GM10266 (cell line): ENCODE data around the gene GCAT.

ENCODE experiments used
- DNase-seq: peaks from one replicate; pipeline ENCODE4 v3.0.0; 2012; ENCODE audit errors: extremely low spot score
- CTCF ChIP-seq: IDR thresholded peaks from 2 replicates; pipeline ENCODE4 v1.5.1; 2012; ENCODE audit warnings: mild to moderate bottlenecking, low read depth; ENCODE audit not compliant: control insufficient read depth, insufficient read depth; ENCODE audit errors: missing control alignments

GCAT gene

GRCh38 chr22:37764622-37765021 is 43.1 kb upstream of the GCAT start:
- no peak for TF ChIP-seq CTCF
- no peak for DNase-seq

- no peak for TF ChIP-seq CTCF
These were observed 42.2 kb upstream of the GCAT start for GRCh38 chr22:37765498-37765897.

GRCh38 chr22:37765953-37766576 is 41.7 kb upstream of the GCAT start:
- TF ChIP-seq CTCF, result no peak
- no peak for DNase-seq

More at GRCh38 chr22:37765498-37765897, 42.2 kb upstream of the GCAT start:
- DNase-seq, result no peak

GRCh38 chr22:37768273-37768672 is 39.5 kb upstream of the GCAT start:
- DNase-seq, result no peak
- peak; percentile 31 for TF ChIP-seq CTCF

GRCh38 chr22:37769056-37769455 is 38.7 kb upstream of the GCAT start:
- no peak for DNase-seq
- no peak for TF ChIP-seq CTCF

- no peak for TF ChIP-seq CTCF
- no peak for DNase-seq
These were observed 36.7 kb upstream of the GCAT start for GRCh38 chr22:37771081-37771480.

- no peak for DNase-seq
- no peak for TF ChIP-seq CTCF
These were observed 35.9 kb upstream of the GCAT start for GRCh38 chr22:37771702-37772427.
